ENCODE measurements around the gene RBFOX1. TPM values are rescaled to one million over a fixed set of nuclear protein-coding genes. Genes with fewer than 3 reads are reported as not detected.
A peak's percentile ranks its signal among the peaks of the same experiment; 100 is the strongest.

Gene RBFOX1
- total RNA-seq (10 to 100 TPM; 36.9 to 68.1 (median 49.5) TPM), polyA plus RNA-seq (10 to 100 TPM; 13.4 to 15.5 TPM)
- long read RNA-seq, donor 1, transcript RBFOX1-201 (13 exons, 3,268 nt) = major isoform, 10 of 51 reads
- long read RNA-seq, donor 1, partial matches to known transcripts = 10 of 51 reads
- long read RNA-seq, donor 1, other reads (novel, unspliced or antisense) = 29 of 51 reads
- long read RNA-seq, donor 2, full-length matches to known transcripts = 76 of 187 reads
- long read RNA-seq, donor 2, partial matches to known transcripts = 9 of 187 reads
- long read RNA-seq, donor 2, other reads (novel, unspliced or antisense) = 102 of 187 reads
- long read RNA-seq, donor 3, partial matches to known transcripts = 2 of 22 reads
- long read RNA-seq, donor 3, other reads (novel, unspliced or antisense) = 14 of 22 reads

GRCh38 chr16:7332611-7333010, at the start of gene RBFOX1:
TSS of gene RBFOX1 (plus strand) at chr16:7332845.
- Histone ChIP-seq H3K9me3 (no peaks in the 10 kb centered on the region), H3K36me3 (no peaks in the 10 kb centered on the region), H3K27me3 (no peaks in the 10 kb centered on the region), H3K4me3 (peak within 1 kb of the TSS; percentile 19 to 65 (median 54)), H3K4me1 (peaks cover 0 to 37% (median 8%) of the 10 kb centered on the region in 12 donors), H3K27ac (peak within 1 kb of the TSS; percentile 63 to 87 (median 81))
- TF ChIP-seq POLR2A (IDR thresholded peaks at IDR 0.05) (peak in 1 of 2 donors; percentile 16), CTCF (IDR thresholded peaks at IDR 0.05) (no peak)
- intact Hi-C loops (cut with DNase I) = loop anchor here in 4 of 10 donors (2.0 to 5.0 kb wide), 3 partner anchors 40 to 72 kb away; no protein-coding TSS in a partner anchor
- 26 to 35% (median 31%) methylated on average over 8 of the region's 8 CpGs for WGBS, 4 donors
- no peak for DNase-seq
- ATAC-seq = peak; percentile 48 to 72 (median 63)

GRCh38 chr16:7284780-7285179, 47.9 kb upstream of the RBFOX1 start:
- TF ChIP-seq CTCF (IDR thresholded peaks at IDR 0.05) = no peak
- no peak for TF ChIP-seq POLR2A (IDR thresholded peaks at IDR 0.05)
- ATAC-seq = no peak
- Histone ChIP-seq H3K27ac (no peak overlapping the region), H3K36me3 (no peaks in the 10 kb centered on the region), H3K4me1 (no peaks in the 10 kb centered on the region), H3K9me3 (peaks cover 0 to 18% (median 5%) of the 10 kb centered on the region in 12 donors), H3K4me3 (no peak overlapping the region), H3K27me3 (peaks cover 0 to 3% (median 0%) of the 10 kb centered on the region in 9 donors)
- intact Hi-C loops (cut with DNase I) = no loop called here
- 85 to 92% (median 89%) methylated on average over 4 of the region's 4 CpGs for WGBS, 4 donors
- no peak for DNase-seq

- H3K4me1 ChIP-seq = no peaks in the 10 kb centered on the region
- H3K27ac ChIP-seq = no peak overlapping the region
- peaks cover 0 to 18% (median 5%) of the 10 kb centered on the region in 12 donors for H3K9me3 ChIP-seq
- DNase-seq = no peak
- no peak for TF ChIP-seq POLR2A (IDR thresholded peaks at IDR 0.05)
- no peak for TF ChIP-seq CTCF (IDR thresholded peaks at IDR 0.05)
- no peak for ATAC-seq
- peaks cover 0 to 3% (median 0%) of the 10 kb centered on the region in 9 donors for H3K27me3 ChIP-seq
- H3K36me3 ChIP-seq = no peaks in the 10 kb centered on the region
- intact Hi-C loops (cut with DNase I) = no loop called here
- WGBS, 4 donors = 77 to 89% (median 83%) methylated on average over 2 of the region's 2 CpGs
- H3K4me3 ChIP-seq = no peak overlapping the region
These were observed 47.1 kb upstream of the RBFOX1 start for GRCh38 chr16:7285520-7285919.

GRCh38 chr16:7289299-7289698, 43.3 kb upstream of the RBFOX1 start:
- H3K27me3 ChIP-seq = no peaks in the 10 kb centered on the region
- no peak for ATAC-seq
- no peak for DNase-seq
- 93 to 96% (median 95%) methylated on average over 3 of the region's 3 CpGs for WGBS, 4 donors
- peaks cover 0 to 18% (median 5%) of the 10 kb centered on the region in 12 donors for H3K9me3 ChIP-seq
- no peaks in the 10 kb centered on the region for H3K36me3 ChIP-seq
- intact Hi-C loops (cut with DNase I) = no loop called here
- TF ChIP-seq CTCF (IDR thresholded peaks at IDR 0.05) (no peak), POLR2A (IDR thresholded peaks at IDR 0.05) (no peak)
- H3K4me3 ChIP-seq = no peak overlapping the region
- no peak overlapping the region for H3K27ac ChIP-seq
- H3K4me1 ChIP-seq = no peaks in the 10 kb centered on the region

Data from heart left ventricle (tissue), 16 donors.